Myocyte (in vitro differentiated cells): ENCODE results near the gene CCDC59. TPM values are rescaled to one million over a fixed set of nuclear protein-coding genes. Genes with fewer than 3 reads are reported as not detected.
"Not testable (repeated sequence)": the region's sequence is repeated elsewhere in the genome, so short reads cannot be mapped to it uniquely, and the experiment has no call there.

Source experiments
- DNase-seq: peaks from one replicate; pipeline ENCODE4 v3.0.0-alpha.2; 2012; ENCODE audit warnings: low read depth
- polyA plus RNA-seq: library from polyadenylated mRNA; unstranded; fragments of >200 nt; gene quantifications from one replicate; pipeline ENCODE4 v1.2.1, GENCODE V29; 2012; ENCODE audit warnings: missing spikeins
- total RNA-seq: library from RNA; depleted of rRNA; stranded (reverse); fragments of >200 nt; gene quantifications from 2 replicates; pipeline ENCODE4 v1.2.3, GENCODE V29; 2014

CCDC59 gene
- total RNA-seq: 35.7 and 45.2 TPM in 2 replicates
- 18.3 TPM for polyA plus RNA-seq

GRCh38 chr12:82358200-82359114 is at the start of gene CCDC59, which contains the start of gene METTL25:
TSS of gene CCDC59 (minus strand) at chr12:82358387. CDS start at chr12:82358376, 11 bp downstream.
TSS of gene METTL25 (plus strand) at chr12:82358529. CDS start at chr12:82358566, 37 bp downstream.
- DNase-seq: peak; percentile 99

- no peak for DNase-seq
Observed at GRCh38 chr12:82407481-82407880, 49.3 kb upstream of the CCDC59 start.

- DNase-seq: no peak
Observed at GRCh38 chr12:82406651-82407050, 48.5 kb upstream of the CCDC59 start.

- no peak for DNase-seq
Observed at GRCh38 chr12:82400819-82401218, 42.6 kb upstream of the CCDC59 start.

- DNase-seq: no peak
Observed at GRCh38 chr12:82398879-82399278, 40.7 kb upstream of the CCDC59 start.

- DNase-seq: peak; percentile 39
Observed at GRCh38 chr12:82383930-82384552, 25.9 kb upstream of the CCDC59 start.

- no peak for DNase-seq
Observed at GRCh38 chr12:82378997-82379396, 20.8 kb upstream of the CCDC59 start.

- no peak for DNase-seq
Observed at GRCh38 chr12:82375201-82375600, 17.0 kb upstream of the CCDC59 start.

GRCh38 chr12:82366197-82366596 is 8.0 kb upstream of the CCDC59 start:
- no peak for DNase-seq

GRCh38 chr12:82363990-82364389 is 5.8 kb upstream of the CCDC59 start:
- DNase-seq: no peak

GRCh38 chr12:82361461-82361915 is 3.3 kb upstream of the CCDC59 start:
- DNase-seq: no peak

GRCh38 chr12:82360834-82361233 is 2.6 kb upstream of the CCDC59 start:
- not testable (repeated sequence) for DNase-seq

- DNase-seq: peak; percentile 31
Observed at GRCh38 chr12:82359115-82359478, 910 bp upstream of the CCDC59 start.

GRCh38 chr12:82357845-82358199 is 365 bp downstream of the CCDC59 start:
- no peak for DNase-seq

GRCh38 chr12:82357340-82357739 is 847 bp downstream of the CCDC59 start:
- DNase-seq: no peak

- DNase-seq: no peak
Observed at GRCh38 chr12:82351390-82351789, 6.8 kb downstream of the CCDC59 start.

- no peak for DNase-seq
Observed at GRCh38 chr12:82350161-82350560, 8.0 kb downstream of the CCDC59 start.

GRCh38 chr12:82329508-82329907 is 28.7 kb downstream of the CCDC59 start:
- DNase-seq: peak; percentile 22

GRCh38 chr12:82327861-82328260 is 30.3 kb downstream of the CCDC59 start:
- DNase-seq: no peak

GRCh38 chr12:82326905-82327503 is 31.2 kb downstream of the CCDC59 start:
- peak; percentile 34 for DNase-seq

- no peak for DNase-seq
Observed at GRCh38 chr12:82325540-82326336, 32.4 kb downstream of the CCDC59 start.
